GM18519 (cell line): ENCODE data around the gene HAND1.
A peak's percentile ranks its signal among the peaks of the same experiment; 100 is the strongest.

ENCODE experiments used
- ATAC-seq: cut with Tn5 transposase; IDR thresholded peaks from one replicate; pipeline ENCODE4 v1.9.1; 2021; ENCODE audit warnings: mild to moderate bottlenecking, moderate library complexity; ENCODE audit not compliant: unreplicated experiment, low FRiP score

The HAND1 gene

GRCh38 chr5:154479944-154480750, 2.1 kb upstream of the HAND1 start:
- ATAC-seq: no peak

GRCh38 chr5:154479160-154479943, 1.3 kb upstream of the HAND1 start:
- no peak for ATAC-seq

- ATAC-seq: no peak
Measured at GRCh38 chr5:154478752-154479159, 729 bp upstream of the HAND1 start.

- ATAC-seq: no peak
Measured at GRCh38 chr5:154477382-154478223, 424 bp downstream of the HAND1 start.

- ATAC-seq: no peak
Measured at GRCh38 chr5:154476354-154477205, 1.4 kb downstream of the HAND1 start.

GRCh38 chr5:154475591-154476353, 2.3 kb downstream of the HAND1 start:
- no peak for ATAC-seq

GRCh38 chr5:154474396-154475334, 3.4 kb downstream of the HAND1 start:
- ATAC-seq: no peak

GRCh38 chr5:154473581-154474283, 4.3 kb downstream of the HAND1 start:
- ATAC-seq: no peak

GRCh38 chr5:154472871-154473580, 5.0 kb downstream of the HAND1 start:
- ATAC-seq: no peak

- ATAC-seq: no peak
Measured at GRCh38 chr5:154470947-154471870, 6.8 kb downstream of the HAND1 start.

GRCh38 chr5:154470137-154470536, 7.9 kb downstream of the HAND1 start:
- ATAC-seq: no peak

GRCh38 chr5:154467655-154468354, 10.2 kb downstream of the HAND1 start:
- peak; percentile 94 for ATAC-seq

- ATAC-seq: no peak
Measured at GRCh38 chr5:154466671-154467070, 11.4 kb downstream of the HAND1 start.

- ATAC-seq: no peak
Measured at GRCh38 chr5:154466147-154466546, 11.9 kb downstream of the HAND1 start.

- ATAC-seq: no peak
Measured at GRCh38 chr5:154465169-154465568, 12.9 kb downstream of the HAND1 start.
